ENCODE results near the gene MAGI2.

The MAGI2 gene

DNA sequence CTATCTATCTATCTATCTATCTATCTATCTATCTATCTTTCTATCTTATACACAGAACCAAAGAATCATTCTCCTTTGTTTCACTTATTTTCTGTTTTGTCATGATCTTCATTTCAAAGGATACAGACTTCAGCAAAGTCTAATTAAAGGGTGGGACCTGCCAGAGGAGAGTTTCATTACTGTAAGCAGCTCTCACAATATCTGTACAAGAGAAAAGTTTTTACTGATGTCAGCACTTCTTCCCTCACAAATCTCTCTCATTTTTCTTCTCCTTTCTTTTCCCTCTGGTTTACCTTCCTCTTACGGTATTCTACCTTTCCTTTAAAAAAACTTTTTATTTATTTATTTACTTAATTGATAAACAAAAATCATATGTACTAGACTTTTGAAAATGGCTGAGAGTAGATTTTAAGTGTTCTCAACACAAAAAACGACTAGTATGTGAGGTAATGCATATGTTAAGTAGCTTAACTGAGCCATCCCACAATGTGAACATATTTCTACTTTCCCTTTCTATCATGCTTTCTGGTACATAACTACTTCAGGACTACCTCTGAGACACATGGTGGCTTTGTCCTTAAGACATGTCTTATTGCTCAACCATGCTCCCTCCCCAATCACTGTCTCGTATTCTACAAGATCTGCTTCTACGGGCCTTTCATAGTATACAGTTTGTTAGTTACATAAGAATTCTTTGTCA, 955.6 kb downstream of the MAGI2 start:
- TF ChIP-seq, protein P1, sequence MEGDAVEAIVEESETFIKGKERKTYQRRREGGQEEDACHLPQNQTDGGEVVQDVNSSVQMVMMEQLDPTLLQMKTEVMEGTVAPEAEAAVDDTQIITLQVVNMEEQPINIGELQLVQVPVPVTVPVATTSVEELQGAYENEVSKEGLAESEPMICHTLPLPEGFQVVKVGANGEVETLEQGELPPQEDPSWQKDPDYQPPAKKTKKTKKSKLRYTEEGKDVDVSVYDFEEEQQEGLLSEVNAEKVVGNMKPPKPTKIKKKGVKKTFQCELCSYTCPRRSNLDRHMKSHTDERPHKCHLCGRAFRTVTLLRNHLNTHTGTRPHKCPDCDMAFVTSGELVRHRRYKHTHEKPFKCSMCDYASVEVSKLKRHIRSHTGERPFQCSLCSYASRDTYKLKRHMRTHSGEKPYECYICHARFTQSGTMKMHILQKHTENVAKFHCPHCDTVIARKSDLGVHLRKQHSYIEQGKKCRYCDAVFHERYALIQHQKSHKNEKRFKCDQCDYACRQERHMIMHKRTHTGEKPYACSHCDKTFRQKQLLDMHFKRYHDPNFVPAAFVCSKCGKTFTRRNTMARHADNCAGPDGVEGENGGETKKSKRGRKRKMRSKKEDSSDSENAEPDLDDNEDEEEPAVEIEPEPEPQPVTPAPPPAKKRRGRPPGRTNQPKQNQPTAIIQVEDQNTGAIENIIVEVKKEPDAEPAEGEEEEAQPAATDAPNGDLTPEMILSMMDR (IDR thresholded peaks at IDR 0.05; ENCODE audit: low read depth, low read length), result no peak
- DNase-seq (ENCODE audit: extremely low read depth, low read depth), result no peak

DNA sequence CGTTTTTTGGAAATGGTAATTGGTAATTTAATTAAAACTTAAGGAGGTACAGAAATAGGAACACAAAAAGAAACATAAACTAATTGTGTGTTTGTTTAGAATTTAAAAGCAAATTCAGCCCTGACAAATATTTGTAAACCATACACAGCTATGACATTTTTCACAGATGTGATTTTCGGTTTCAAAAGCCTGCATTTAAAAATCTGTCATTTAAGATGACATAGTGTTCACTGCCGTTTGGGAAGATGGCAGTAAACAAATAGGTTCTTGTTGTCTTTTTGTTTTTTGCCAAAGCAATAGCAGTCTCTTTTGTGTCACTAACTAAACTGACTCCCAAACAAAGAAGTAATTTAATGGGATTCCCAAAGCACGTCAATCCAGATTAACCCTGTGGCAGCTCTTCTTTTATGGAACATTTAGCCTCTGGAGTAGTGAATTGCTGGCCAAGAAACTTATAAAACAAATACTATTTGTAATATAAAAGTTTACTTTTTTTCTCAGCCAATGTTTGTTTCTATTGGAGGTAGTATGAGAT, 957.3 kb downstream of the MAGI2 start:
- TF ChIP-seq, protein P1 (IDR thresholded peaks at IDR 0.05; ENCODE audit: low read depth, low read length), result no peak

DNA sequence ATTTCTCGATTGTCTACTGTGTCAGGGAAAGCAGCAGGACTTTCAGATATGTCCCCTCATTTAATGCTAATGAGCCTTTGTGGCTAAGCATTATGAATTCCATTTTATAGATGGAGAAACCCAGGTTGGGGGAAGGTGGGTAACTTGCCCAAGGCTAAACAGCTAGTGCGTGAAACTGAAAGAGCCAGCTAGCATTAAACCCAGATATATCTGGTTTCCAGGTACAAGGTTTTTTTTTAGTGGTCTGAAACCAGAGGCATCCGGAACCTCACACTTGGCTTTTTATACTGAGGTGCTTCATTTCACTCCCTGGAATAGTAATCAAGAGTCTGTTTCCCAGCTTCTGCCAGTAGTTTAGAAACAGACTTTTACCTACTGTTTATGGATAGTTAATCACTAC, 960.1 kb downstream of the MAGI2 start:
- TF ChIP-seq, protein P1 (IDR thresholded peaks at IDR 0.05; ENCODE audit: low read depth, low read length), result no peak

More for the DNA sequence above, 957.3 kb downstream of the MAGI2 start:
- DNase-seq (ENCODE audit: extremely low read depth, low read depth), result no peak

DNA sequence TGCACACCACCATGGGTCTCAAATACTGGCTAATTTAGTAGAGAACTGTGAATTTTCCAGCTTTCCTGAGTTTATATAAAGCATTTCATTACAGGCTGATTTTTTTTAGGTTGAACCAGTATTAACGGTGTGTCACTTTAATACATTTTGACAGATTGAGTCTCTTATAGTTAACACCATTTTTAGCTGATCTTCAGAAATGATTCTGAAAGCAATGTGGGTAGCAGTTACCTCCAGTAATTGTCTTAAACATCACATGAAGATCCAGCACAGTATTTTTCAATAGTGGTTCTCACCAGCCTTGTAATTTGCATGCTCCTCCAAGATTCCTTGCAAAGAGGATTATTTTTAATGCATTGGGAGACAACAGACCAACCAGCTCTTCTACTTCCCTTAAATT, 961.3 kb downstream of the MAGI2 start:
- DNase-seq (ENCODE audit: extremely low read depth, low read depth), result no peak

More for the DNA sequence above, 960.1 kb downstream of the MAGI2 start:
- DNase-seq (ENCODE audit: extremely low read depth, low read depth), result no peak

DNA sequence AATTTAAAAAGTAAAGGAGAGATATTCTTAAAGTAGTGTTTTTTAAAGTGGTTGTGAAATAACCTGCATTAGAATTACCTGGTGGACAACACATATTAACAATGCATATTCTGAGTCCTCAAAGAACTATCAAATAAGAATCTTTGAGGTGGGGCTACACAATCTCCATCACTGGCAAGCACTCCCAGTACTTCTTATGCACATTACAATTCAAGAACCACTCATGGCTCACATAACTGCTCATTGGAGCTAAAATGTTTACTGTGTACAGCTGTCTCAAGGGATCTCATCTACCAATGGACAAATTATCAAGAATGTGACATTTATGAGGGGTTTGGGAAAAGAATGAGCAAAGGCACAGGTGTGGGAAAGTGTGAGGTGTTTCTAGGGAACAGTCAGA, 962.9 kb downstream of the MAGI2 start:
- no peak for DNase-seq (ENCODE audit: extremely low read depth, low read depth)
- TF ChIP-seq, protein P1 (IDR thresholded peaks at IDR 0.05; ENCODE audit: low read depth, low read length), result no peak

More for the DNA sequence above, 961.3 kb downstream of the MAGI2 start:
- TF ChIP-seq, protein P1 (IDR thresholded peaks at IDR 0.05; ENCODE audit: low read depth, low read length), result no peak

DNA sequence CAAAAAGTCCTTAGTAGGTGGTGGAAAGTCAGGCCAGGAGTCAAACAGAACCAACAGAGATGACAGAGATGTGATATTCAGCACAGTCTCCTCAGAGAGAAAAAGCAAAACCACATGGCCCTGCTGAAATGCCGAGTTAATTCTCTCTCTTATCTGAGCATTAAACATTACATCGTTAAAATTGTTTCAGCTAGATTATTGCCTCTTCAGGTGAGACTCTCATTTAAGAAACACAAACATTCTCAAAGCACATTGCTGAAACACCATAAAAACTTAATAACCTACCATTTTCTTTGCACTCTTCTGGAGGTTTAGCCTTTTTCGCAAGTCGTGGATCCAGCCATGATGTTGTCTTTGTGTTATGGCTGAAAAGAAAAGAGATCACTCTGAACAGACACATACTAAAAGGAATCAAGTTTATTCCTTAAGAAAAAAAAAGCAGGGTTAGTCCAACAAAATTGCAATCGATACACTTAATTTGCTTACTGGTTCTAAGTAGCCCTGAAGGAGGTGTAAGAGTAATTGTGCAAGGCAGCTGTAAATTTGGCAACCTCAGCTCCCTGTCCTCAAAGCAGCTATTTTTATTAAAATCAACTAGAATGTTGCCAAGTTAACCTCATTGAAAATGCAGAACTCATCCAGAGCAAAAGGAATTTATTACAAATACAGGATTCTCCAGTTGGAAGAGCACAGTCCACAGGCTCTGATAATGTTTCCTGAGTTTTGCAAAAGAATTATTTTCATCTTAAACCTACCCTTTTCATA, 963.8 kb downstream of the MAGI2 start:
- TF ChIP-seq, protein P1 (IDR thresholded peaks at IDR 0.05; ENCODE audit: low read depth, low read length), result no peak
- DNase-seq (ENCODE audit: extremely low read depth, low read depth), result no peak

DNA sequence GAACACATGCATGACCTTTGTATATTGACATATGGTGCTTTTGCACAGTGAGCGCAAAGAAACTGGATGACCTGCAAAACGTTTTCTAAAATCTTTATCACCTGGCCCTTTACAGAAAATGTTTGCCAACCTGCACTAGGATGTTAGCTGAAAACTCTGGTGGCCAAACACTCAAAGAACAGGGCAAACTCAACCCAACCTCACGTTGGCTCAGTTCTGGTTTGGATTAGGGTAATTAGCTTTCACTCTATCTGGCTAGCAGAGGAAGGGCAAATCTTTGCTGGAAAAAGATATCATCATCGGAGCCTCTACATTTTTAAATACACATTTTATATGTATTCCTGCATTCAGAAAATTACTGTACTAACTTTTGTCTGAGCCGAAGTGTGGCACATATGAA, 966.0 kb downstream of the MAGI2 start:
- no peak for DNase-seq (ENCODE audit: extremely low read depth, low read depth)
- TF ChIP-seq, protein P1 (IDR thresholded peaks at IDR 0.05; ENCODE audit: low read depth, low read length), result no peak

Data from AG09319 (cell line).